Prostate gland (tissue), 2 donors: ENCODE results near the gene ZNF490. TPM values are rescaled to one million over a fixed set of nuclear protein-coding genes. Genes with fewer than 3 reads are reported as not detected.

Source experiments
- DNase-seq: peaks from one replicate; pipeline ENCODE4 v3.0.0-alpha.2; 2019; ENCODE audit warnings: low spot score
- H3K27ac ChIP-seq, 2 donors: fragments of 200-600 bp; sonication (generic); 2 replicates each; pipeline ENCODE4 v1.5.1; 2017 to 2019
- H3K27me3 ChIP-seq: fragments of 200-600 bp; sonication (generic); replicated peaks from 2 replicates; pipeline ENCODE4 v1.5.1; 2019; ENCODE audit not compliant: insufficient read depth
- H3K36me3 ChIP-seq, 2 donors: fragments of 200-600 bp; sonication (generic); 1 replicate in 1 of 2; 2 replicates in 1 of 2; pipeline versions ENCODE4 v1.5.1 to v1.8.1; 2017 to 2019
- H3K4me1 ChIP-seq: fragments of 200-600 bp; sonication (generic); replicated peaks from 2 replicates; pipeline ENCODE4 v1.5.1; 2019
- H3K4me3 ChIP-seq, 2 donors: fragments of 200-600 bp; sonication (generic); 2 replicates each; pipeline ENCODE4 v1.5.1; 2017 to 2019
- H3K9me3 ChIP-seq: fragments of 200-600 bp; sonication (generic); 2 replicates; pipeline ENCODE4 v1.5.1; 2017
- CTCF ChIP-seq, 4 experiments: fragments of 200-600 bp in 2 of 4; fragments of 450-650 bp in 2 of 4; sonication (generic) in 2 of 4; IDR thresholded peaks; 1 replicate in 3 of 4; 2 replicates in 1 of 4; pipeline ENCODE4 v1.5.1; 2016 to 2019; ENCODE audit warnings: antibody characterized with exemption in 4 of 4, mild to moderate bottlenecking in 2 of 4, moderate library complexity in 2 of 4
- POLR2A ChIP-seq: fragments of 450-650 bp; IDR thresholded peaks from one replicate; pipeline ENCODE4 v1.6.1; 2016; ENCODE audit warnings: antibody characterized with exemption, mild to moderate bottlenecking
- POLR2AphosphoS5 ChIP-seq: sonication (generic); formaldehyde crosslinking; IDR thresholded peaks from one replicate; pipeline ENCODE4 v1.6.1; 2017; ENCODE audit warnings: antibody characterized with exemption
- WGBS: methylation state at CpG from one replicate; pipeline ENCODE4 v1.1.5; 2018; 5-methylcytosine and 5-hydroxymethylcytosine counted together
- intact Hi-C: fragments of 100-400 bp; cut with DNase I; formaldehyde crosslinking; loops from one replicate; pipeline ENCODE4 v1.14.2; 2022
- total RNA-seq, 2 donors: library from RNA; depleted of rRNA; stranded (reverse); fragments of >200 nt; gene quantifications; one replicate each; pipeline ENCODE4 v1.1.0, GENCODE V29; 2016

The ZNF490 gene
- total RNA-seq, 2 donors from 2014 or later: 7.2 to 8.9 TPM

GRCh38 chr19:12596485-12596884 lies 14.1 kb downstream of the ZNF490 start:
- Histone ChIP-seq H3K4me1 (no peaks in the 10 kb centered on the region), H3K9me3 (no peaks in the 10 kb centered on the region), H3K36me3 (no peaks in the 10 kb centered on the region), H3K27me3 (no peaks in the 10 kb centered on the region), H3K27ac (no peak overlapping the region), H3K4me3 (no peak overlapping the region)
- DNase-seq: no peak
- TF ChIP-seq POLR2AphosphoS5 (no peak), POLR2A (no peak), CTCF (IDR thresholded peaks at IDR 0.05) (no peak)
- 92% methylated on average over 11 of the region's 11 CpGs for WGBS
- intact Hi-C loops: no loop called here

DNA sequence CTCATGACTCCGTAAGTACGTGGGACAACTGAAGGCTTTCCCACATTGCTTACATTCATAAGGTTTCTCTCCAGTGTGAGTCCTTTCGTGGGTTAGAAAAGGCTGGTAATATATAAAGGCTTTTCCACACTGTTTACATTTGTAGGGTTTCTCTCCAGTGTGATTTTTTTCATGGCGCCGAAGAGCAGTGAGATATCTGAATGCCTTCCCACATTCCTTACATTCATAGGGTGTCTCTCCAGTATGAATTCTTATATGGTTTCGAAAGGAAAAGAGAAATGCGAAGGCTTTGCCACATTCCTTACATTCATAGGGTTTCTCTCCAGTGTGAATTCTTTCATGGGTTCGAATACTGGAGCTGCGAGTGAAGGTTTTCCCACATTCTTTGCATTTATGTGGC lies 29.5 kb downstream of the ZNF490 start:
- no peak for DNase-seq
- no peak overlapping the region for H3K4me3 ChIP-seq
- H3K27me3 ChIP-seq: no peaks in the 10 kb centered on the region
- H3K4me1 ChIP-seq: no peaks in the 10 kb centered on the region
- H3K27ac ChIP-seq: no peak overlapping the region
- TF ChIP-seq POLR2AphosphoS5 (no peak), POLR2A (no peak), CTCF (IDR thresholded peaks at IDR 0.05) (no peak)
- 90% methylated on average over 9 of the region's 9 CpGs for WGBS
- no peaks in the 10 kb centered on the region for H3K9me3 ChIP-seq
- intact Hi-C loops: no loop called here
- H3K36me3 ChIP-seq: peaks cover 12 to 14% of the 10 kb centered on the region in 2 donors

DNA sequence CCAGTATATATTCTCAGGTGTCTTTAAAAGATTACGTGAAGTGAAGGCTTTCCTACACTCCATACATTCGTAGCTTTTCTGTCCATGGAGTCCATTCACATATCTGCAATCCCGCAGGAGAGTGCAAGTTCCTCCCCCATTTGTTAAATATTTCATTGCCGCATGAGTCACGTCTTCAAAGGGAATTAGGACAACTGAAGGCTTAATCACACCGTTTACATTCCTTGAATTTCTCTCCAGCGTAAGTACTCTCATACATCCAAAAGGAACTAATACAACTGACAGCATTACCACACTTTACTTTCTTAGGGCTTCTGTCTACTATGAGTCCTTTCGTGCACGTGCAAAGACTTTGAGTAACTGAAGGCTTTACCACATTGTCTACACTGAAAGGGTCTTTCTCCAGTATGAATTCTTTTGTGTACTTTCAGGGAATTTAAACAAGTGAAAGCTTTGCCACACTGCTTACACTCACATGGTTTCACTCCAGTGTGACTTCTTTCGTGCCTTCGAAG lies 30.4 kb downstream of the ZNF490 start:
- TF ChIP-seq POLR2A (no peak), CTCF (IDR thresholded peaks at IDR 0.05) (no peak), POLR2AphosphoS5 (no peak)
- no peak overlapping the region for H3K4me3 ChIP-seq
- DNase-seq: no peak
- WGBS: 94% methylated on average over 11 of the region's 11 CpGs
- H3K27me3 ChIP-seq: no peaks in the 10 kb centered on the region
- no peaks in the 10 kb centered on the region for H3K4me1 ChIP-seq
- intact Hi-C loops: no loop called here
- H3K9me3 ChIP-seq: no peaks in the 10 kb centered on the region
- no peak overlapping the region for H3K27ac ChIP-seq
- peaks cover 12 to 14% of the 10 kb centered on the region in 2 donors for H3K36me3 ChIP-seq

DNA sequence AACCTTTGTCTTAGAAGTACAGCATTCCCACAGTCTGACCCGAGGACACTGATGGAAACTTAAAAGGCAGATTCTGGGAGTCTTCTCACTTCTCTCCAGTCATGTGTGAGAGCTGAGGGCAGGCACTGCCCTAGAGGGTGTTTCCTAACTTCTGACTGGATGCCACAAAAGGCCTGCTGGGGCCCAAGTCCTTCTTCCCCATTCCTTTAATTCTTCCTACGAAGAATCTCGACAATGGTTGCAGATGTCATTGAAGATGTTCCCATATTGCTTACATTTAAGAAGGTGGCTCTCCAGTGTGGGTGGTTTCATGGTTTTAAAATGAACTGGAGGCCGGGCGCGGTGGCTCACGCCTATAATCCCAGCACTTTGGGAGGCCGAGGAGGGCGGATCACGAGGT lies 32.0 kb downstream of the ZNF490 start:
- TF ChIP-seq CTCF (IDR thresholded peaks at IDR 0.05) (no peak), POLR2AphosphoS5 (no peak), POLR2A (no peak)
- DNase-seq: no peak
- Histone ChIP-seq H3K27me3 (no peaks in the 10 kb centered on the region), H3K27ac (no peak overlapping the region), H3K9me3 (no peaks in the 10 kb centered on the region), H3K36me3 (peaks cover 12 to 14% of the 10 kb centered on the region in 2 donors), H3K4me1 (no peaks in the 10 kb centered on the region), H3K4me3 (no peak overlapping the region)
- WGBS: over 99% methylated on average over 10 of the region's 10 CpGs
- intact Hi-C loops: no loop called here

- Histone ChIP-seq H3K27ac (no peak overlapping the region), H3K4me3 (no peak overlapping the region), H3K27me3 (no peaks in the 10 kb centered on the region), H3K9me3 (no peaks in the 10 kb centered on the region), H3K36me3 (peaks cover 0 to 3% of the 10 kb centered on the region in 2 donors), H3K4me1 (no peaks in the 10 kb centered on the region)
- 83% methylated on average over 7 of the region's 7 CpGs for WGBS
- intact Hi-C loops: no loop called here
- DNase-seq: no peak
- no peak for TF ChIP-seq POLR2AphosphoS5
- no peak for TF ChIP-seq CTCF (IDR thresholded peaks at IDR 0.05)
- TF ChIP-seq POLR2A: no peak
These were observed 36.6 kb downstream of the ZNF490 start for GRCh38 chr19:12574036-12574435.
